Breast epithelium (tissue), 3 donors: ENCODE measurements around the gene FAM114A1.

Experiments used
- CTCF ChIP-seq, 3 donors: fragments of 450-650 bp; IDR thresholded peaks; one replicate each; pipeline ENCODE4 v1.5.1; 2016 to 2017; ENCODE audit warnings: antibody characterized with exemption in 3 of 3, mild to moderate bottlenecking in 3 of 3, moderate library complexity in 3 of 3
- POLR2AphosphoS5 ChIP-seq, 3 donors: sonication (generic); formaldehyde crosslinking; IDR thresholded peaks; one replicate each; pipeline ENCODE4 v1.6.1; 2017; ENCODE audit warnings: antibody characterized with exemption in 3 of 3

GRCh38 chr4:38865445-38865844, 2.2 kb upstream of the FAM114A1 start:
- no peak for TF ChIP-seq CTCF (IDR thresholded peaks at IDR 0.05)
- TF ChIP-seq POLR2AphosphoS5 (IDR thresholded peaks at IDR 0.05): no peak
